Transverse colon (tissue), 4 donors: ENCODE data around the gene STX8. TPM values are rescaled to one million over a fixed set of nuclear protein-coding genes. Genes with fewer than 3 reads are reported as not detected.

ENCODE experiments used
- DNase-seq: peaks from one replicate; pipeline ENCODE4 v3.0.0-alpha.2; 2019
- H3K27ac ChIP-seq, 4 donors: fragments of 200-600 bp; sonication (generic); 2 replicates each; pipeline ENCODE4 v1.5.1; 2016 to 2018; ENCODE audit warnings: inconsistent platforms in 4 of 4
- H3K27me3 ChIP-seq: fragments of 200-600 bp; sonication (generic); 2 replicates; pipeline ENCODE4 v1.5.1; 2017; ENCODE audit warnings: inconsistent platforms
- H3K36me3 ChIP-seq, 4 donors: fragments of 200-600 bp; sonication (generic); 2 replicates each; pipeline ENCODE4 v1.5.1; 2017 to 2019; ENCODE audit warnings: inconsistent platforms in 4 of 4
- H3K4me1 ChIP-seq, 4 donors: fragments of 200-600 bp; sonication (generic); 2 replicates each; pipeline ENCODE4 v1.5.1; 2017 to 2020; ENCODE audit warnings: inconsistent platforms in 4 of 4
- H3K4me3 ChIP-seq, 4 donors: fragments of 200-600 bp; sonication (generic); 1 replicate in 1 of 4; 2 replicates in 3 of 4; pipeline versions ENCODE4 v1.5.1 to v1.6.1; 2017 to 2019; ENCODE audit warnings: inconsistent platforms in 4 of 4
- H3K9me3 ChIP-seq, 2 donors: fragments of 200-600 bp; sonication (generic); 2 replicates each; pipeline ENCODE4 v1.5.1; 2017 to 2019; ENCODE audit warnings: inconsistent platforms in 2 of 2
- EP300 ChIP-seq: sonication (generic); formaldehyde crosslinking; IDR thresholded peaks from one replicate; pipeline ENCODE4 v1.6.1; 2017; ENCODE audit warnings: antibody characterized with exemption, low read depth
- POLR2A ChIP-seq: fragments of 450-650 bp; IDR thresholded peaks from one replicate; pipeline ENCODE4 v1.6.1; 2016; ENCODE audit warnings: antibody characterized with exemption, mild to moderate bottlenecking, moderate library complexity
- POLR2AphosphoS5 ChIP-seq, 3 donors: sonication (generic); formaldehyde crosslinking; IDR thresholded peaks; one replicate each; pipeline ENCODE4 v1.6.1; 2016; ENCODE audit warnings: antibody characterized with exemption in 3 of 3
- WGBS, 2 donors: methylation state at CpG; one replicate each; pipeline ENCODE4 v1.1.5; 2018; ENCODE audit warnings: low coverage in 1 of 2; 5-methylcytosine and 5-hydroxymethylcytosine counted together
- in situ Hi-C, 4 donors: fragments of 200-750 bp; cut with MboI; loops; one replicate each; pipeline versions ENCODE4 v1.15.0 to v1.15.1; 2017; ENCODE audit warnings: low sequenced_read_pairs in 3 of 4, low pct_ligation_motif_present in 1 of 4, low pct_unique_long_range_greater_than_20kb in 1 of 4
- intact Hi-C: fragments of 100-400 bp; cut with DNase I; formaldehyde crosslinking; loops from one replicate; pipeline ENCODE4 v1.15.1; 2023; ENCODE audit warnings: low total_unique reads
- total RNA-seq, 4 donors: library from RNA; depleted of rRNA; stranded (reverse); fragments of >200 nt; gene quantifications; one replicate each; pipeline ENCODE4 v1.1.0, GENCODE V29; 2016
- TF ChIP-seq, protein P1 (sequence below), 5 experiments: fragments of 200-600 bp in 3 of 5; fragments of 450-650 bp in 2 of 5; sonication (generic) in 3 of 5; IDR thresholded peaks; 1 replicate in 2 of 5; 2 replicates in 3 of 5; pipeline ENCODE4 v1.5.1; 2016 to 2017; ENCODE audit warnings: antibody characterized with exemption in 5 of 5, inconsistent platforms in 3 of 5, mild to moderate bottlenecking in 2 of 5, moderate library complexity in 1 of 5

STX8 gene
- total RNA-seq, 4 donors from 2014 or later: 18.0 to 53.8 (median 38.3) TPM

DNA sequence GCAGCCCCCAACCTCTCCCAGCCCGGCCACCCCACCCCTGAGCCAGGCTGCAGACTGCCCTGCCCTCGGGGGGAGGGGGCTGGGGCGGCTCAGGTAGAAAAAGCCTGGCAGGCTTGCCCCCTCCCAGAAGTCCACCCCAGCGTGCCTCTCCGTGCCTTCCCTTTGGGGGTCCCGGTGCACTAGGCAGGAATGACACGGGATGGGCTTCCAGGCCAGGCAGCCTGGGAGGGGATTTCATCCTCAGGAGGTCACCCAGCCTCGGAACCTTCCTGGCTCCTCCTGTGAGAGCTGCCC is 369.3 kb downstream of the STX8 start:
- Histone ChIP-seq H3K4me3 (peak overlapping the region in 1 of 4 donors; percentile 20), H3K36me3 (no peaks in the 10 kb centered on the region), H3K9me3 (no peaks in the 10 kb centered on the region), H3K27me3 (no peaks in the 10 kb centered on the region), H3K4me1 (peaks cover 6 to 20% (median 13%) of the 10 kb centered on the region in 4 donors), H3K27ac (peak overlapping the region; percentile 61 to 78 (median 70))
- 54% methylated on average over 5 of the region's 8 CpGs; no CpG with 5 or more reads in 1 of the 2 donors for WGBS, 2 donors
- no peak for DNase-seq
- intact Hi-C loops: no loop called here
- TF ChIP-seq POLR2AphosphoS5 (IDR thresholded peaks at IDR 0.05): no peak
- in situ Hi-C loops: no loop called here

DNA sequence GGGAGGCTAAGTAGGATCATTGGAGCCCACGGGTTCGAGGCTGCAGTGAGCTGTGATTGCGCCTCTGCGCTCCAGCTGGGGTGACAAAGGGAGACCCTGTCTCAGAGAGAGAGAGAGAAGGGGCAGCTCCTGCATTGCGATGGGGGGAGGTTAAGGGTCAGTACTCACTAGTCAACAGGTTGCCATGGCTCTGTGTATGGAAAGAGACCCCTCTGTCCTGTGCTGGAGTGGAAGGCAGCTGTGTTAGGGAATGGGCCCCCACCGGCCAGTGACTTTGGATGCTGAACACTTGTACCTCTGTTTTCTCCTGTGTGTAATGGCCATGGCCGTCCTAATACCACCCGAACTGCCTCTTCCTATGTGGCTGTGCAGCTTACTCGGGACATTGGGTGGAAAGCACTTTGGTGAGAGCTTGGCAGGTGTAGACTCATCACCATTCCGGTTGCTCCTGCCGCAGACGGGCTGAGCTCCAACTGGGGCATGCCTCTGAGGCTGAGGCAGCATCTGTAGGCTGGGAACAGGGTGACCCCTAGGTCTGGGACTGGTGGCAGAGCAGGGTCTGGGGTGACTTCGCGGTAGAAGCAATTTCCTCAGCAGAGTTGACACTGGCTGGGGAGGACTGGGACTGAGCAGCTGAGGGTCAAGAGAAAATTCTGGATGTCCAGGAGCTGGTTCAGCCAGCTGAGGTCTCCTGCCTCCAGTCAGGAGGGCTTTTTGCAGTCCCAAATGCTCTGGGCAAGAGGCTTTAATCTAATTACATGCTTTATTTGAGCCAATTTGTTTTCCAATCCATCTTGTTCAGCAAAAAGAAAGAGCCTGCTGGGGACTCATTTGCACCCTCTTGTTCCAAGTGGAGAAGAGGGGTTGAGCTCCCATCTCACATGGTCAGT is 369.9 kb downstream of the STX8 start:
- WGBS, 2 donors: 83 to 87% methylated on average over 6 to 14 of the region's 14 CpGs
- intact Hi-C loops: no loop called here
- DNase-seq: no peak
- peak overlapping the region; percentile 61 to 78 (median 70) for H3K27ac ChIP-seq
- no peaks in the 10 kb centered on the region for H3K36me3 ChIP-seq
- H3K4me1 ChIP-seq: peaks cover 6 to 20% (median 13%) of the 10 kb centered on the region in 4 donors
- no peak overlapping the region for H3K4me3 ChIP-seq
- TF ChIP-seq POLR2AphosphoS5 (IDR thresholded peaks at IDR 0.05): no peak
- no peak for TF ChIP-seq EP300
- TF ChIP-seq, protein P1, sequence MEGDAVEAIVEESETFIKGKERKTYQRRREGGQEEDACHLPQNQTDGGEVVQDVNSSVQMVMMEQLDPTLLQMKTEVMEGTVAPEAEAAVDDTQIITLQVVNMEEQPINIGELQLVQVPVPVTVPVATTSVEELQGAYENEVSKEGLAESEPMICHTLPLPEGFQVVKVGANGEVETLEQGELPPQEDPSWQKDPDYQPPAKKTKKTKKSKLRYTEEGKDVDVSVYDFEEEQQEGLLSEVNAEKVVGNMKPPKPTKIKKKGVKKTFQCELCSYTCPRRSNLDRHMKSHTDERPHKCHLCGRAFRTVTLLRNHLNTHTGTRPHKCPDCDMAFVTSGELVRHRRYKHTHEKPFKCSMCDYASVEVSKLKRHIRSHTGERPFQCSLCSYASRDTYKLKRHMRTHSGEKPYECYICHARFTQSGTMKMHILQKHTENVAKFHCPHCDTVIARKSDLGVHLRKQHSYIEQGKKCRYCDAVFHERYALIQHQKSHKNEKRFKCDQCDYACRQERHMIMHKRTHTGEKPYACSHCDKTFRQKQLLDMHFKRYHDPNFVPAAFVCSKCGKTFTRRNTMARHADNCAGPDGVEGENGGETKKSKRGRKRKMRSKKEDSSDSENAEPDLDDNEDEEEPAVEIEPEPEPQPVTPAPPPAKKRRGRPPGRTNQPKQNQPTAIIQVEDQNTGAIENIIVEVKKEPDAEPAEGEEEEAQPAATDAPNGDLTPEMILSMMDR (IDR thresholded peaks at IDR 0.05): no peak
- no peak for TF ChIP-seq POLR2A
- in situ Hi-C loops: no loop called here
- no peaks in the 10 kb centered on the region for H3K27me3 ChIP-seq
- no peaks in the 10 kb centered on the region for H3K9me3 ChIP-seq

DNA sequence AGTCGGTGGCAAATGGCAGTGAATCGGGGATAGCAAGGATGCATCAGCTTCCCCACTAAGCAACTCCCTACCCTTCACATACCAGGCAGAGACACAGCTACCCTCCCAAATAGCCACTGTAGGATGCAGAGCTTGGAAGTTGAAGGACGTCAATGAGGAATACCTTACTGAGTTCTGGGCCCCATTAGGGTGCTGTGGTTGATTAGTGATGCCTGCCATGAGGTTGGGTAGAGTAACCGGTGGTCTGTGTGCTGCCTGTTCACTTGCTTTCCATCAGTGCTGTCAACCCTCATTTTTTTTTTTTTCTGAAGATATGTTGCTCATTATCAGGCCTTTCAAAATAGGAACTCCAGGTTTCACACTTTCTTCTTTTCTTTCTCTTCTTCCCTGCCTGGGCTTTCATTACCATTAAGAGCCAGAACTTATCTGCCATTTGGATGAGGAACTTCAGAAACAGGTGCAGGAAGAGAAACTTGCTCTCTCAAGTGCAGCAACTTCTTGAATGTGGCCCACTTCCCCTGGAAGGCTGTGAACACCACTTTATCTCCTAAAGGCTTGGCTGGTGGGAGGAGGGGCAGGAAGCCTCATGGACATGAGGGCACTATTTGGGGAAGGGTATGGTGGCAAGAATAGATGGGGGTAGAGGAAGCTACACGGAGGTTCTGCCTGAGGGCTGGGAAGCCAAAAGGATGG is 370.8 kb downstream of the STX8 start:
- TF ChIP-seq EP300 (no peak), POLR2AphosphoS5 (IDR thresholded peaks at IDR 0.05) (no peak), POLR2A (no peak)
- TF ChIP-seq, protein P1 (IDR thresholded peaks at IDR 0.05): no peak
- Histone ChIP-seq H3K9me3 (no peaks in the 10 kb centered on the region), H3K4me1 (peaks cover 6 to 20% (median 13%) of the 10 kb centered on the region in 4 donors), H3K27ac (no peak overlapping the region), H3K4me3 (no peak overlapping the region), H3K36me3 (no peaks in the 10 kb centered on the region), H3K27me3 (no peaks in the 10 kb centered on the region)
- in situ Hi-C loops (no loop called here), intact Hi-C loops (no loop called here)
- WGBS, 2 donors: 70 to 81% methylated on average over 2 to 5 of the region's 5 CpGs
- no peak for DNase-seq

DNA sequence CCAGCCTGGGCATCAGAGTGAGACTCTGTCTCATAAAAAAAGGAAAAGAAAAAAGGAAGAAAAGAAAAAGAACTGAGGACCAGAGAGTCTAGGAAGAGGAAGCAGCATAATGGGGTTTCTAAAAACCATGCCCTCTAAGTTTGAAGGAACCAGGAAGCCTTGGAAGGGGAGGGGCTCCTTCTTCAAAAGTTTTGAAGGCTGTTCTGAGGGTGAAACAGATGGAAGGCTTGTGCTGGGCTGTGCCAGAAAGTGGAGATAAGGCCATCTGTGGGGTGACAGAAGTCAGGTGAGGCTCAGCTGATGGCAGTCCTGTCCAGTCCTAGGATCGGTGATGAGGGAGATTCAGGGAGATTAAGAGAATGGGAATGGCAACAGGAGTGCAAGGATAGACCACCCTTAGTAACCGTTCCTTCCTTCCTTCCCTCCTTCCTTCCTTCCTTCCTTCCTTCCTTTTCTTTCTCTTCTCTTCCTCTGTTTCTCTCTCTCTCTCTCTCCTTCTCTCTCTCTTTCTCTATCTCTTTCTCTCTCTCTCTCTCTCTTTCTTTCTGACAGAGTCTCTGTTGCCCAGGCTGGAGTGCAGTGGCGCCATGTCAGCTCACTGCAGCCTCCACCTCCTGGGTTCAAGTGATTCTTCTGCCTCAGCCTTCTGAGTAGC is 371.7 kb downstream of the STX8 start:
- H3K9me3 ChIP-seq: no peaks in the 10 kb centered on the region
- H3K27ac ChIP-seq: no peak overlapping the region
- in situ Hi-C loops: no loop called here
- TF ChIP-seq, protein P1 (IDR thresholded peaks at IDR 0.05): no peak
- no peak for TF ChIP-seq POLR2A
- no peak for DNase-seq
- 80 to 88% methylated on average over 2 to 3 of the region's 3 CpGs for WGBS, 2 donors
- peaks cover 6 to 20% (median 13%) of the 10 kb centered on the region in 4 donors for H3K4me1 ChIP-seq
- H3K4me3 ChIP-seq: no peak overlapping the region
- no peaks in the 10 kb centered on the region for H3K27me3 ChIP-seq
- no peaks in the 10 kb centered on the region for H3K36me3 ChIP-seq
- intact Hi-C loops: no loop called here
